EH (cell line): ENCODE results near the gene CELSR2.

Source experiments
- DNase-seq: peaks from one replicate; pipeline ENCODE4 v3.0.0-alpha.2; 2015; ENCODE audit warnings: low read depth

The CELSR2 gene

DNA sequence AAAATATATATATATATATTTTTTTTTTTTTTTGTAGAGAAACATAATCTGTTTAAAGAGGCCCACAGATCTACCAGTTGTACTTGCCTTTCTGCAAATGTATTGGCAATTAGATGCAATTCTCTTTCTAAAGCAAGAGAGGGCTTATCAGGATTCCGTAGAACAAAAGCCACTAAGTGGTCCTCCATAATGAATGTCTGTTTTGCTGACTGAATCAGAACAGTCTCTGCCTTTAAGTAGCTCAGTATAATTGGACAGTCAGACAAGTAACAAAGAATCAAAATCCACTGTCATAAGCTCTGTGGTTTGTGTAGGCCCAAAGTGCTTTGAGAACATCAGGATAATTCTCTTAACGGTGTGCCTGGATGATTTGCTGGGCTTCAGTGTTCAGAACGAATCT lies 18.3 kb upstream of the CELSR2 start:
- no peak for DNase-seq

- no peak for DNase-seq
Observed at GRCh38 chr1:109235137-109235536, 14.2 kb upstream of the CELSR2 start.

- DNase-seq: no peak
Observed at GRCh38 chr1:109237512-109237911, 11.8 kb upstream of the CELSR2 start.

DNA sequence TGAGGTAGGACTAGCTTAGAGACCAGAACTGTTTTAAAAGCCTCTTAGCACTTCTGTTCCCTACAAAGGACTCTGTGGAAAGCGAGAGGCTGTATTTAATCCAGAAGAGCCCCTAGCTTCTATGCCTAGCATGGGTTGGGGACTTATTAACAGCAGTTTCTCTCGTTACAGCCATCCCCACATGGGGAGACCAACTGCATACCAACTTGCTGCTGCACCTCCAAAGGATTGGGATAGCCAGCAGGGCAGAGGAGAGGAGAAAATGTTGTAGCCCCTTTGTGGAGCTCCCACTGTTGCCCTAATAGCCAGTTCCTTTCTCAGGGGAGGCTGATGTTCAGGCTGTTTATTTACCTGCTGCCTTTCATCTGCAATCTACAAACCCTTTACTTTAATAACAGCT lies 11.0 kb upstream of the CELSR2 start:
- DNase-seq: no peak

GRCh38 chr1:109239047-109239408 lies 10.3 kb upstream of the CELSR2 start:
- no peak for DNase-seq

- peak; percentile 58 for DNase-seq
Observed at GRCh38 chr1:109239409-109240068, 9.8 kb upstream of the CELSR2 start.

DNA sequence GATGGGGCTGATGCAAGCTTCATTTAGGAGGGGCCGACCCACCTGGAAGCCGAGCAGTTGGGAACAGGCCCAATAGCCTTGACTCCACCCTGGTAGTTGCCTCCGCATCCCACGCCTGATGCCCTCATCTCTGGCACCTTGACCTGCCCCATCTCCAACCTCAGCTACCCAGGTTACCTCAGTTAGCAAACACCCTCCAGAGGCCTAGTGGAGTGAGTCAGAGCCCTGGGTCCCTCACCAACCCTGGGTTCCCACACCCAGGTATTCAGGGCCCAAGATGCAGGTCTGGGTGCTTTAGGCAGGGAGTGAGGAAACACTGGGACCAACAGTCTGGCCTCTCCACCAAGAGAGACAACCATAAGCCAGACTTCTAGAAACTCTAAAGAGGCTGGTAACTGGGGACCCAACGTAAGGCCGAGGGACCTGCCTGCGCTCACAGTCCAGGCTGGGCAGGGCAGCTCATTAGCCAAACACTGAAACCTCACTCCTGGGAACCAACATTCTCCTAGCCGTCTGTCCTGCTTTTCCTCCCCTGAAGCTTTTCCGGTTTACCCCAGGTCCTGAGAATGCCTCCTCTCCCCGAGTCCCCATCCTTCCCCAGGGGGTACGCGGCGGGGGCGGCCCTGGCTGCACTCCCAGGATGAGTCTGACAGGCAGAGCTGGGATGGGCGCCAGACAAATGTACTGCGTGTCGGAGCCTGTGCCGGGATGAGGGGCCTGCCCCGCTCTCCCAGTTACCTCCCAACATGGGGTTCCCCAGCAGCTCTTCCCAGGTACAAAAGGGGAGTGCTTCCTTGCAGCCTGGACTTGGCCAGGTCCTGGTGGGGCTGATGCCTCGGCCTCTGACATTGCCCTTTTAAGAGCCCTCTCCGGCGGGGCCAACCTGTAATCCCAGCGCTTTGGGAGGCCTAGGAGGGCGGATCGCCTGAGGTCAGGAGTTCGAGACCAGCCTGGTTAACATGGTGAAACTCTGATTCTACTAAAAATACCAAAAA lies 8.9 kb upstream of the CELSR2 start:
- DNase-seq: peak; percentile 84

DNA sequence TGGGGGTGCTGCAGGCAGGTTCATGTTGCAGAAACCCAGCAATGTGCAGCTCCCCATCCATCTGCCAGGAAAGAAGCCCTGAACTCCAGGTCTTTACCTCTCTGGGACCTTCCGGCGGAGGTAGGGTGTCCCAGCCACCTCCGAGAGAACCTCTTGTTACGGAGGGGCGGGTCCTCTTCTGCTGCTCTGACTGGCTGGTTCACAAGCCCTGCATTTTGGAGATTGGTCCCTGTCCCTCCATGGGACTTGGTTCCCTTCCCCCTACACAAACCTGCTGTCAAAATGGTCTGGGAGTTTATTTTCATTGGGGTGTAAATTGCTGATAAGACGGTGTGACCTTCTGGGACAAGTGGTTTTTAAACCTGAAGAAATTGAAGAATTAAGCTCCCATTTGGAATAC lies 8.0 kb upstream of the CELSR2 start:
- peak; percentile 24 for DNase-seq

DNA sequence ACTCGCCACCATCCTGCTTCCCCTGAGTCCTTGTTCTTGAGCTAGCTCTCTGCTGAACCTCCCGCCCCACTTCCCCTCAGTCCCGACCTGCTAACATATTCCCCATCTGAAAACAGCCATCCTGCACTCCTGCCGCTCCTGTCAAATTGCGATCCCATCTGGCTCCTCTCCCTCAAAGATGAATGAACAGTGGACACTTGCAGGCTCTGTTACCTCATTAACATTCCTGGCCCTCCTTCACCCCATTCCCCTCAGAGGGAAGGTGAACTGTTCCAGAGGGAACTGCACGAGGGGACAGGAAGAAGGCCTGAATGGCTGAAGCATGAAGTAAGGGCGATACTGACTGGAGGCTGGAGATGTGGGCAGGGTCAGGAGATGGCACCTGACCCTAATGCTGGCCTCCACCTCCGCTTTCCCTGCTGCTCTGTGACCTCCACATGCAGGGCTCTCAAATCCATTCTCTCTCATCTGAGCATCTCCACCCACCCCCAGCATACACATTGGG lies 7.4 kb upstream of the CELSR2 start:
- peak; percentile 35 for DNase-seq

DNA sequence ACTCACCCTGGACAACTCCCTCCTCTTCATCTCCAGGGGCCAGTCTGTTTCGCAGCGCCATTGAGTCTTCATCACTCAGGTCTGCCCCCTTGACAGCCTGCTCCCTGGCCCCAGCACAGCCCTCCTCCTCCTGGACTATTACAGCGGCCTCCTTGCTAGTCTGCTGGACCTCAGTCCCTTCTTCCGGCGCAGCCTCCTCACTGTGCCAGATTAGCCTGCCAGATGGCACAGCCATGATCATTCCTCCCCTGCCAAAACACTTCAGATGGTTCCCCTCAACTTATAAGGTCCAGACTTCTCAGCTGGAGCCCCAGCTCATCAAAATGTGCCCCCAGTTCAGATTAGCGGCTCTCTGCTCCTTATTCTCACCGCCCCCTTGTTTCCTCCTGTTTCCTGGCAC lies 7.0 kb upstream of the CELSR2 start:
- peak; percentile 34 for DNase-seq

DNA sequence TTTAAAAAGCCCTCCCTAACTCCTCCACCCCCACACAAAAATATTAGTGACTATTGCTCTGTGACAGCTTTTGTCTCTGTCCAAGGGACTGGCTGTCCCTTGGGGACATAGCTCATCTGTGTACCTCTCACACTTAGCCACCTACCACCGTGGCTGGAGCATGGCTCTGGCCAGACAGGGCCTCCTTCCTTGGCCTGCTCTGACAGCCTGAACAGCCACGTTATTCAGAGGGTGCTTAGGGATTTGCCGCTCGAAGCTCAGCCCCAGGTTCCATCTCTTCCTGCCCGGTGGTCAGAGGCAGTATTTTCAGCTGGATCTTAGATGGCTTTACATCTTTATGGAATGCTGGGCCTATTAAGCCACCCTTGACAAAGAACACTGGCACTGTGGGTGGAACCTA lies 6.1 kb upstream of the CELSR2 start:
- peak; percentile 16 for DNase-seq

- no peak for DNase-seq
Observed at GRCh38 chr1:109243860-109244552, 5.3 kb upstream of the CELSR2 start.

DNA sequence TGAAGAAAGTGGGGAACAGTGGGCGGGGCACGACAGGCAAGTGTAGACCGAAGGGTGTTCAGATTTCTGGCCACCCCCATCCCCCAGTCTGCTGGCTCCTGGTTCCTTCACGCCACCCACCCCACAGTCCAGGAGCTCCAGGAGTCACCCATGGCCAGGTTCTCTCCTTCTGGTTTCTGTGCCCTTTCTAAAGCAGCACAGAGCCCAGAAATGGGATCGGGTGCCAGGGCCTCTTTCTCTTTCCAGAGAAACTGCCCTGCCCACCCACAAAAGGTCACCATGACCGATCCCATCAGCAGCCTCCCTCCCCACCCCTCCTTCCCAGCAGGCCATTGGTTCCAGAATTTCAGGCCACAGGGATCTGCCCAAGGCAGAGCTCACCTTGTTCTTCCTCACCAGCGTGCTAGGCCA lies 3.2 kb upstream of the CELSR2 start:
- no peak for DNase-seq

DNA sequence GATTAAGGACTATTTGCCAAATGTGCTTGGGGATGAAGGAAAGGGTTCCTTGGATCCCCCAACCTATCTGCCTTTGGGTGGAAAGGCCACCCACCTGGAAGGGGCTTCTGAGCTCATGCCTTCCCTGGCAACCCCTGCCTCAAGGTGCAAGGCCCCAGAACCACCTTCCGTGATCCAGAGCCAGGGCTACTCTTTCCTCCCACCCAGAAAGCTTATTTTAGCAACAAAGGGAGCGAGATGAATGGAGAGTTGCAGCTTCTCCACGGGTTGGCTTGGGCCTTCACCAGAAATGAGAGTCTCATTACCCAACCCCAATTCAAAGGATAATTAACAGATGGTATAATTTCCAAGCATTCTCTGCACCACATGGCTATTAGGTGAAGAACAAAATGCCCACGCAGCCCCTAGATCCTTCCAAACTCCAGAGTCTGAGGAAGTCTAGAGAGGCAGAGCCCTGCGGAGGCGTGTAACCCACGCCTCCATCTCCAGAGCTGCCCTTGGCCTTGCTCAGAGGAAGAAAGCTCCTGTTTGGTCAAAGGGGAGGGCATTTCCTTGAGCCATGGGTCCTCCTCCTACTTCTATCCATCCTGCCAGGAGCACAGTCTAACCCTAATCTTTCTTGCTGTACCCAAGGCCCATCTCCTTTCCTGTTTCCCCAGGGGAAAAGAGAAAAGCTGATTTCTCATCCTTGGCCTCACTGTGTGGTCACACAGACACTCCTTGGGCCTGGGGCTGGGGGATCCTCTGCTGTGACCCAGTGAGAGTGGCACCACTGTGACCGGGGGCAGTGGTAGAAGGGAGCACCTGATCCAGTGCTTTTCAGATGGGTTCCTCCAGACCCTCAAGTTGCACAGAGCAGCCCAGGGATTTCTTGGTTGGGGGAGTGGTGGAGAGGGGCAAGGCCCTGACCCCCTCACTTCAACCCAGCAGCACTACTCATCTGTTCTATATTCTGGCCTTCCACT lies 1.7 kb upstream of the CELSR2 start:
- DNase-seq: no peak

- DNase-seq: no peak
Observed at GRCh38 chr1:109248444-109248796, 919 bp upstream of the CELSR2 start.

DNA sequence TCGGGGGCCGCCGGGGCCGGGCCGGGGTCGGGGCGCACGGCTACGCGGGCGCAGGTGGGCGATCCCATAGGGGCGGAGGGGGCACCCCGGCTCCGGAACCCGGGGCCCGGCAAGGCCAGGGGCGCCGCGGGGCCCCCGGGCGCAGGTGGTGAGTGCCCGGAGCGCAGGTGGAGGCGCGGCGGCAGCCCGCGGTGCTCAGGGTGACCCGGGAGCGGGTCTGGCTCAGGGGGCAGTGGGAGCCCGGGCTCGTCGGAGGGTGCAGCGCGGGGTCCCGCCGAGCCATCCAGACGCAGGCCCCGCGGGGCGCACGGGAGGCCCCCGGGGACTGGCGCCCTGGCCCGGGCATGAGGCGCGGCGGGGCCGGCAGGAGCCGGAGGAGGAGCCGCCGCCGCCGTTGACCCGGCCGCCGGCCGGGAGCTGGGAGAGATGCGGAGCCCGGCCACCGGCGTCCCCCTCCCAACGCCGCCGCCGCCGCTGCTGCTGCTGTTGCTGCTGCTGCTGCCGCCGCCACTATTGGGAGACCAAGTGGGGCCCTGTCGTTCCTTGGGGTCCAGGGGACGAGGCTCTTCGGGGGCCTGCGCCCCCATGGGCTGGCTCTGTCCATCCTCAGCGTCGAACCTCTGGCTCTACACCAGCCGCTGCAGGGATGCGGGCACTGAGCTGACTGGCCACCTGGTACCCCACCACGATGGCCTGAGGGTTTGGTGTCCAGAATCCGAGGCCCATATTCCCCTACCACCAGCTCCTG lies 489 bp downstream of the CELSR2 start:
- DNase-seq: peak; percentile 14

- no peak for DNase-seq
Observed at GRCh38 chr1:109250454-109251276, 1.3 kb downstream of the CELSR2 start.

- no peak for DNase-seq
Observed at GRCh38 chr1:109251277-109252166, 2.2 kb downstream of the CELSR2 start.
